Panc1 (cell line): ENCODE measurements around the gene TSC22D1. TPM values are rescaled to one million over a fixed set of nuclear protein-coding genes. Genes with fewer than 3 reads are reported as not detected.
A peak's percentile ranks its signal among the peaks of the same experiment; 100 is the strongest.

Experiments used
- ATAC-seq: fragments of 200-7000 bp; cut with Tn5 transposase; 2 replicates; pipeline ENCODE4 v1.9.1; 2020; ENCODE audit warnings: mild to moderate bottlenecking, moderate library complexity
- BruUV-seq: library from RNA; stranded (reverse); fragments of 400-500 nt; replicated peaks from 2 replicates; lab custom pipeline; 2021; lab: Mats Ljungman, UMichigan
- CTCF ChIA-PET: fragments of 300-600 bp; sonication (Branson Sonifier 250); formaldehyde crosslinking; loops from one replicate; lab custom pipeline; 2022; ENCODE audit warnings: antibody characterized with exemption; lab: Charles Lee
- POLR2A ChIA-PET: fragments of 300-600 bp; sonication (Branson Sonifier 250); formaldehyde crosslinking; loops from one replicate; lab custom pipeline; 2022; ENCODE audit warnings: antibody characterized with exemption; lab: Charles Lee
- DNase-seq: peaks from one replicate; pipeline ENCODE4 v3.0.0-alpha.2; 2010; ENCODE audit warnings: low read depth, low spot score
- H3K27ac ChIP-seq: 2 replicates; pipeline ENCODE4 v1.5.1; 2011; ENCODE audit warnings: mild to moderate bottlenecking, low read length, inconsistent platforms
- H3K27me3 ChIP-seq: fragments of 200-500 bp; sonication (Bioruptor generic); 2 replicates; pipeline ENCODE4 v1.6.0; 2014; ENCODE audit warnings: low read length, inconsistent platforms; ENCODE audit not compliant: control insufficient read depth, insufficient read depth
- H3K36me3 ChIP-seq: fragments of 200-500 bp; sonication (Bioruptor generic); 2 replicates; pipeline ENCODE4 v1.5.1; 2014; ENCODE audit warnings: inconsistent platforms, mild to moderate bottlenecking, low read length, moderate library complexity; ENCODE audit not compliant: control insufficient read depth, insufficient read depth
- H3K4me1 ChIP-seq: 2 replicates; pipeline ENCODE4 v1.5.1; 2011; ENCODE audit warnings: inconsistent platforms, mild to moderate bottlenecking, low read length, moderate library complexity; ENCODE audit not compliant: control insufficient read depth, insufficient read depth
- H3K4me3 ChIP-seq, 2 experiments: 2 replicates each; pipeline ENCODE4 v1.5.1; 2011 to 2012; ENCODE audit warnings: low read depth in 2 of 2, low read length in 2 of 2, mild to moderate bottlenecking in 2 of 2, inconsistent platforms in 1 of 2, moderate library complexity in 1 of 2
- H3K9me3 ChIP-seq: fragments of 200-500 bp; sonication (Bioruptor generic); 2 replicates; pipeline ENCODE4 v1.5.1; 2014; ENCODE audit warnings: low read depth, mild to moderate bottlenecking, inconsistent platforms, low read length, moderate library complexity; ENCODE audit not compliant: control insufficient read depth, insufficient read depth
- CTCF ChIP-seq: fragments of 450-650 bp; IDR thresholded peaks from 2 replicates; pipeline ENCODE4 v1.5.1; 2017; ENCODE audit warnings: mild to moderate bottlenecking
- POLR2AphosphoS5 ChIP-seq: IDR thresholded peaks from 2 replicates; pipeline ENCODE4 v1.6.1; 2012; ENCODE audit warnings: mild to moderate bottlenecking, low read depth, low read length, moderate library complexity
- REST ChIP-seq, 2 experiments: IDR thresholded peaks; 2 replicates each; pipeline ENCODE4 v1.6.1; 2011 to 2012; ENCODE audit warnings: low read depth in 2 of 2, control low read depth in 1 of 2, low read length in 1 of 2, mild to moderate bottlenecking in 1 of 2, moderate library complexity in 1 of 2; ENCODE audit not compliant: insufficient read depth in 1 of 2
- SIN3A ChIP-seq: IDR thresholded peaks from 2 replicates; pipeline ENCODE4 v1.6.1; 2012; ENCODE audit warnings: low read depth, mild to moderate bottlenecking, low read length, moderate library complexity, borderline replicate concordance; ENCODE audit not compliant: insufficient read depth
- TCF7L2 ChIP-seq: IDR thresholded peaks from 2 replicates; pipeline ENCODE4 v1.6.1; 2011; ENCODE audit warnings: mild to moderate bottlenecking, low read depth, low read length, inconsistent platforms
- in situ Hi-C: cut with HindIII; loops from 2 replicates; pipeline ENCODE4 v1.10.0; 2016; ENCODE audit warnings: low sequenced_read_pairs, low pct_unique_long_range_greater_than_20kb
- intact Hi-C: fragments of 100-400 bp; cut with micrococcal nuclease; formaldehyde crosslinking; loops from one replicate; pipeline ENCODE4 v1.10.0; 2022; ENCODE audit not compliant: unreplicated experiment
- total RNA-seq: library from RNA; stranded (reverse); gene quantifications from one replicate; pipeline ENCODE4 v1.2.1, GENCODE V29; 2021; ENCODE audit not compliant: unreplicated experiment

TSC22D1 gene
- total RNA-seq, 1 experiment from 2014 or later: 31.8 TPM

- in situ Hi-C loops: no loop called here
- ATAC-seq (no peak), DNase-seq (no peak)
- TF ChIP-seq CTCF: no peak
- no peak for TF ChIP-seq POLR2AphosphoS5
- TF ChIP-seq TCF7L2: no peak
- no peak for TF ChIP-seq SIN3A
- TF ChIP-seq REST (IDR thresholded peaks at IDR 0.05; ENCODE audit: insufficient read depth in 1 of 2, low read depth in 2 of 2, low read length in 1 of 2): no peak
- ChIA-PET POLR2A (no interaction called here), CTCF (no interaction called here)
- Histone ChIP-seq H3K36me3 (no peaks in the 10 kb centered on the region), H3K27ac (no peak overlapping the region), H3K4me1 (peaks cover 5% of the 10 kb centered on the region; the same call in 1 of the 2 replicates), H3K9me3 (no peaks in the 10 kb centered on the region), H3K4me3 (no peak overlapping the region), H3K27me3 (no peaks in the 10 kb centered on the region)
- intact Hi-C loops: no loop called here
- BruUV-seq: no TSS peak
Measured at GRCh38 chr13:44406617-44407016, 169.5 kb downstream of the TSC22D1 start.

GRCh38 chr13:44404261-44405132, 171.6 kb downstream of the TSC22D1 start:
- Histone ChIP-seq H3K4me3 (peak overlapping the region in 1 of 2 experiments; percentile 35; a peak in 2 of 4 replicates), H3K36me3 (no peaks in the 10 kb centered on the region), H3K4me1 (peaks cover 5% of the 10 kb centered on the region; the same call in 1 of the 2 replicates), H3K9me3 (no peaks in the 10 kb centered on the region), H3K27me3 (no peaks in the 10 kb centered on the region), H3K27ac (no peak overlapping the region; the same call in 1 of the 2 replicates)
- ChIA-PET POLR2A (no interaction called here), CTCF (no interaction called here)
- in situ Hi-C loops: no loop called here
- ATAC-seq (peak; percentile 73), DNase-seq (no peak)
- BruUV-seq: no TSS peak
- TF ChIP-seq POLR2AphosphoS5: no peak
- no peak for TF ChIP-seq REST (IDR thresholded peaks at IDR 0.05; ENCODE audit: insufficient read depth in 1 of 2, low read depth in 2 of 2, low read length in 1 of 2)
- no peak for TF ChIP-seq TCF7L2
- TF ChIP-seq SIN3A: no peak
- intact Hi-C loops: no loop called here
